Suprapubic skin (tissue), 4 donors: ENCODE measurements around the gene GALM.

Source experiments
- CTCF ChIP-seq, 2 donors: fragments of 200-600 bp in 1 of 2; fragments of 450-650 bp in 1 of 2; sonication (generic) in 1 of 2; IDR thresholded peaks; one replicate each; pipeline ENCODE4 v1.5.1; 2016 to 2019; ENCODE audit warnings: antibody characterized with exemption in 2 of 2, mild to moderate bottlenecking in 1 of 2, moderate library complexity in 1 of 2
- EP300 ChIP-seq: sonication (generic); formaldehyde crosslinking; IDR thresholded peaks from one replicate; pipeline ENCODE4 v1.6.1; 2017; ENCODE audit warnings: antibody characterized with exemption
- POLR2A ChIP-seq, 2 donors: fragments of 450-650 bp; IDR thresholded peaks; one replicate each; pipeline ENCODE4 v1.6.1; 2017; ENCODE audit warnings: antibody characterized with exemption in 2 of 2, mild to moderate bottlenecking in 2 of 2, moderate library complexity in 2 of 2
- POLR2AphosphoS5 ChIP-seq, 3 donors: sonication (generic); formaldehyde crosslinking; IDR thresholded peaks; one replicate each; pipeline ENCODE4 v1.6.1; 2017; ENCODE audit warnings: antibody characterized with exemption in 3 of 3

DNA sequence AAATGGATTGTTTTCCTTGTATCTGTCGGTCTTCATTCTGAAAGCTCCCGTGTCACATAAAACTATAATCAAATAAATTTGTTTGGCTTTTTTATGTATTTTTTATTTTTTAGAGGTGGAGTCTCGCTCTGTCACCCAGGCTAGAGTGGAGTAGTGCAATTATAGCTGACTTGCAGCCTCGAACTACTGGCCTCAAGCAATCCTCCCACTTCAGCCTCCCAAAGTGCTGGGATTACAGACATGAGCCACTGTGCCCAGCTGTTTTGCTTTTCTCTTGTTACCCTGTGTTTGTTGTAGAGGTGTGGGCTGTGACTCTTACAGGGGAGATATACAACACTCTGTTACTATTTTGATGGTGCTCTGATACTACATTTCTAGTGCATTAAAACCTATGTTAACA is 2.2 kb downstream of the GALM start:
- TF ChIP-seq CTCF (IDR thresholded peaks at IDR 0.05) (no peak), POLR2AphosphoS5 (IDR thresholded peaks at IDR 0.05) (no peak), POLR2A (IDR thresholded peaks at IDR 0.05) (no peak), EP300 (no peak)
